ENCODE measurements around the gene ZDHHC9. TPM values are rescaled to one million over a fixed set of nuclear protein-coding genes. Genes with fewer than 3 reads are reported as not detected.

Gene ZDHHC9
- total RNA-seq, 1 donor from 2014 or later = 4.2 TPM

- Mint-ChIP-seq H3K27ac (no peak overlapping the region), H3K36me3 (ENCODE audit: low read depth) (peaks cover 4% of the 10 kb centered on the region), H3K27me3 (no peaks in the 10 kb centered on the region), H3K4me1 (peaks cover 14% of the 10 kb centered on the region), H3K9me3 (no peaks in the 10 kb centered on the region), H3K4me3 (no peak overlapping the region)
- intact Hi-C loops (cut with micrococcal nuclease) = loop anchor here (5.0 kb wide), 1 partner anchor 58 kb away; no protein-coding TSS in a partner anchor
- ChIA-PET CTCF (no interaction called here), POLR2A (no interaction called here)
- DNase-seq (no peak), ATAC-seq (ENCODE audit: low read depth) (no peak)
- no peak for TF ChIP-seq CTCF (IDR thresholded peaks at IDR 0.05)
Measured at GRCh38 chrX:129840344-129840743, 3.3 kb downstream of the ZDHHC9 start.

DNA sequence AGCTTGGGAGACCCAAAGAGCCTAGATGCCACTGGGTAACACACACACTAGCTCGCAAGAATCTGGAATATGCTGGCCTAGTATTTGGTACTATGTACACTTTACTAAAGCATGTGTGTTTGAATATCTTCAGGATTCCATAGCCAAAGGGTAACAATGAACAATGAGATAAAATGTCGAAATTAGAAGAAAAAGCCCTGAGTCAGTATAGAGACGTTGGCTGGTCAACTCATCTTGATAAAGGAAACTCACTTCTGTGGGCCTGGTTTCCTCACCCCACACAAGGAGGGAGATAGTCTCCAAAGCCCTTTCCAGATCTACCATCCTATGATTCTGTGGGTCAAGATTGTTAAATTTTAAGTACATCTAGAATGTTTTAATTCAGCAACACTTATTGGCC, 6.9 kb downstream of the ZDHHC9 start:
- Mint-ChIP-seq H3K9me3 (no peaks in the 10 kb centered on the region), H3K4me1 (peaks cover 2% of the 10 kb centered on the region), H3K27ac (no peak overlapping the region), H3K36me3 (ENCODE audit: low read depth) (peaks cover 2% of the 10 kb centered on the region), H3K27me3 (no peaks in the 10 kb centered on the region), H3K4me3 (no peak overlapping the region)
- ATAC-seq (ENCODE audit: low read depth) (no peak), DNase-seq (no peak)
- intact Hi-C loops (cut with micrococcal nuclease) = no loop called here
- no peak for TF ChIP-seq CTCF (IDR thresholded peaks at IDR 0.05)
- CTCF ChIA-PET = no interaction called here
- POLR2A ChIA-PET = no interaction called here

- no peak for DNase-seq
- Mint-ChIP-seq H3K4me1 (no peaks in the 10 kb centered on the region), H3K9me3 (no peaks in the 10 kb centered on the region), H3K36me3 (ENCODE audit: low read depth) (peaks cover 4% of the 10 kb centered on the region), H3K4me3 (no peak overlapping the region), H3K27ac (no peak overlapping the region), H3K27me3 (no peaks in the 10 kb centered on the region)
- intact Hi-C loops (cut with micrococcal nuclease) = no loop called here
- ChIA-PET POLR2A (no interaction called here), CTCF (no interaction called here)
- ATAC-seq (ENCODE audit: low read depth) = no peak
- no peak for TF ChIP-seq CTCF (IDR thresholded peaks at IDR 0.05)
Measured at GRCh38 chrX:129833153-129833990, 10.3 kb downstream of the ZDHHC9 start.

GRCh38 chrX:129831091-129831885, 12.4 kb downstream of the ZDHHC9 start:
- CTCF ChIA-PET = no interaction called here
- no peak for DNase-seq
- H3K27me3 Mint-ChIP-seq = no peaks in the 10 kb centered on the region
- ATAC-seq (ENCODE audit: low read depth) = no peak
- TF ChIP-seq CTCF (IDR thresholded peaks at IDR 0.05) = no peak
- peaks cover 3% of the 10 kb centered on the region for H3K36me3 Mint-ChIP-seq (ENCODE audit: low read depth)
- no peak overlapping the region for H3K4me3 Mint-ChIP-seq
- intact Hi-C loops (cut with micrococcal nuclease) = no loop called here
- H3K4me1 Mint-ChIP-seq = peaks cover 1% of the 10 kb centered on the region
- no peak overlapping the region for H3K27ac Mint-ChIP-seq
- H3K9me3 Mint-ChIP-seq = no peaks in the 10 kb centered on the region
- POLR2A ChIA-PET = interaction anchor here (0.7 kb wide), 1 partner anchor 48 kb away, joined by 3 read pairs; no protein-coding TSS in a partner anchor

GRCh38 chrX:129830494-129830893, 13.2 kb downstream of the ZDHHC9 start:
- H3K4me1 Mint-ChIP-seq = peaks cover 9% of the 10 kb centered on the region
- no peak overlapping the region for H3K27ac Mint-ChIP-seq
- ATAC-seq (ENCODE audit: low read depth) (no peak), DNase-seq (no peak)
- no peaks in the 10 kb centered on the region for H3K9me3 Mint-ChIP-seq
- H3K27me3 Mint-ChIP-seq = no peaks in the 10 kb centered on the region
- TF ChIP-seq CTCF (IDR thresholded peaks at IDR 0.05) = no peak
- ChIA-PET POLR2A (interaction anchor here (0.7 kb wide), 1 partner anchor 48 kb away, joined by 3 read pairs; no protein-coding TSS in a partner anchor), CTCF (no interaction called here)
- no peak overlapping the region for H3K4me3 Mint-ChIP-seq
- H3K36me3 Mint-ChIP-seq (ENCODE audit: low read depth) = peaks cover 5% of the 10 kb centered on the region
- intact Hi-C loops (cut with micrococcal nuclease) = no loop called here

All from activated B cell treated with CpG ODN at 0.5 μM for 24 hours (primary cell).